Erythroblast (primary cell): ENCODE data around the gene HOXB13.

Source experiments
- GATA1 ChIP-seq: IDR thresholded peaks from 2 replicates; pipeline ENCODE4 v1.6.1; 2011; ENCODE audit warnings: low read depth, mild to moderate bottlenecking, control low read depth, low read length, moderate library complexity
- POLR2A ChIP-seq: IDR thresholded peaks from 2 replicates; pipeline ENCODE4 v1.6.1; 2011; ENCODE audit warnings: mild to moderate bottlenecking, low read length

DNA sequence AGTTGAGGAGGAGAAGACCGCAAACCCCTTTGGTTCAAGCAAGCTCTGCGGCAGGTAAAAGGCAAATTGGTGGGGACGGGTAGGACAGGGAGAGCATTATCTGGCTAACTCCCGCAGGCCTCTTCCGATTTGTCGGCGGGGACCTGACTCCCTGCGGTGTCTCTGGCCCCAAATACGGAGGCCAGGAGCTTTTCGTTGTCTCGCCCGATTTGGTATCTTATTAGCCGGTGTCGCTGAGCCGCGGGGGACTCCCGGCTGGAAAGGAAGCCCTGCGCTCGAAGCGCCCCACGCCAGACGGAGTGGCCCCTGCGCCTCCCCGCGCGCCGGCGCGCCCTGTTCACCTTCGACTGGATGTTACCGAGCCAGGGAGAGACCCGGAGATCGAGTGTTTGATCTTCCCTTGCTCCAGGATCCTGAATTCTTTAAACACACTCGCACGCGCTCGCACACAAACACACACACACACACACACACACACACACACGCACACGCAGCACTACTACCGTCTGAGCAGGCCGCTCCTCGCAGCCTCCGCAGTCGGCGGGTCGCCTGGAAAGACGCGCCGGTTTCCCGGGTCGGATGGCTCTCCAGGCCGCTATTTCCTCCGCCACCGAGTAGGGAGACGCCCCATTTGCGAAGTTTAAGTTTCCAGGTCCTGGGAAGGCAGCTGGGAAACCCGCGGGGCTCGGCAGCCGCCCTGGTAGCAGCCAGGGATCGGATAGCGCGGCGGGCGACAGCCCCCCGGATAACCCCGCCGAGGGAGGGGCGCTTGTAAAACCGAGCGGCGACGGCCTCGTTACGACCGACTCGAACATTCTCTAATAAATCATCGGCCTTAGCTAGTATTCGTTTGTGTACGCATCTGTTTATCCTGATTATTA is 9.5 kb downstream of the HOXB13 start:
- no peak for TF ChIP-seq POLR2A
- no peak for TF ChIP-seq GATA1
